ENCODE measurements around the gene FOXO3. TPM values are rescaled to one million over a fixed set of nuclear protein-coding genes. Genes with fewer than 3 reads are reported as not detected.

FOXO3 gene
- polyA plus RNA-seq, 1 donor (not counting 4 experiments of a cell fraction or from before 2014, with no cell fraction given): 17.6 TPM

GRCh38 chr6:108558372-108559096, 2.2 kb upstream of the FOXO3 start:
- Histone ChIP-seq H3K79me2 (ENCODE audit: control insufficient read depth, insufficient read depth, low read length) (peaks cover 19% of the 10 kb centered on the region), H3K27ac (ENCODE audit: control insufficient read depth, insufficient read depth, low read length) (peak overlapping the region; percentile 89), H3K27me3 (ENCODE audit: control insufficient read depth, extremely low read depth, insufficient read depth, low read length) (no peaks in the 10 kb centered on the region), H3K9ac (ENCODE audit: control insufficient read depth, extremely low read depth, insufficient read depth, low read length) (peak overlapping the region; percentile 93), H3K4me1 (ENCODE audit: control insufficient read depth, extremely low read depth, insufficient read depth, low read length) (peaks cover 30% of the 10 kb centered on the region), H2AFZ (ENCODE audit: control insufficient read depth, low read length) (peak overlapping the region; percentile 89), H3K9me1 (ENCODE audit: control insufficient read depth, extremely low read depth, insufficient read depth, low read length) (no peaks in the 10 kb centered on the region), H3K9me3 (ENCODE audit: control insufficient read depth, low read depth, low read length) (no peaks in the 10 kb centered on the region), H3K4me3 (ENCODE audit: control insufficient read depth in 2 of 3, extremely low read depth in 1 of 3, insufficient read depth in 2 of 3, low read depth in 1 of 3, low read length in 3 of 3) (peak overlapping the region; percentile 73 to 95 (median 91)), H3K4me2 (ENCODE audit: control insufficient read depth, extremely low read depth, insufficient read depth, low read depth, low read length) (peak overlapping the region; percentile 96), H3K36me3 (ENCODE audit: control insufficient read depth in 2 of 2, extremely low read depth in 1 of 2, insufficient read depth in 2 of 2, low read length in 2 of 2) (no peaks in the 10 kb centered on the region), H4K20me1 (ENCODE audit: control insufficient read depth, extremely low read depth, insufficient read depth, low read length) (peaks cover 3% of the 10 kb centered on the region)
- peak; percentile 92 for DNase-seq (ENCODE audit: low read depth, low spot score)
- FAIRE-seq: no peak
- dilution Hi-C loops (cut with MboI; ENCODE audit: extremely low pct_ligation_motif_present, low sequenced_read_pairs): no loop called here
- no peak for TF ChIP-seq CTCF (optimal IDR thresholded peaks at IDR 0.05 in 1 of 3, IDR thresholded peaks at IDR 0.05 in 1 of 3, conservative IDR thresholded peaks at IDR 0.05 in 1 of 3; ENCODE audit: extremely low read depth in 1 of 3, insufficient read depth in 2 of 3, low read length in 3 of 3)
- no peak for TF ChIP-seq EZH2 (IDR thresholded peaks at IDR 0.05; ENCODE audit: low read length)

- Histone ChIP-seq H3K27me3 (ENCODE audit: control insufficient read depth, extremely low read depth, insufficient read depth, low read length) (no peaks in the 10 kb centered on the region), H3K4me1 (ENCODE audit: control insufficient read depth, extremely low read depth, insufficient read depth, low read length) (peaks cover 34% of the 10 kb centered on the region), H2AFZ (ENCODE audit: control insufficient read depth, low read length) (peak overlapping the region; percentile 89), H3K9ac (ENCODE audit: control insufficient read depth, extremely low read depth, insufficient read depth, low read length) (peak overlapping the region; percentile 92), H3K4me2 (ENCODE audit: control insufficient read depth, extremely low read depth, insufficient read depth, low read depth, low read length) (peak overlapping the region; percentile 96), H3K9me3 (ENCODE audit: control insufficient read depth, low read depth, low read length) (no peaks in the 10 kb centered on the region), H3K27ac (ENCODE audit: control insufficient read depth, insufficient read depth, low read length) (peak overlapping the region; percentile 89), H3K79me2 (ENCODE audit: control insufficient read depth, insufficient read depth, low read length) (peaks cover 21% of the 10 kb centered on the region), H3K36me3 (ENCODE audit: control insufficient read depth in 2 of 2, extremely low read depth in 1 of 2, insufficient read depth in 2 of 2, low read length in 2 of 2) (no peaks in the 10 kb centered on the region), H4K20me1 (ENCODE audit: control insufficient read depth, extremely low read depth, insufficient read depth, low read length) (peaks cover 3% of the 10 kb centered on the region), H3K4me3 (ENCODE audit: control insufficient read depth in 2 of 3, extremely low read depth in 1 of 3, insufficient read depth in 2 of 3, low read depth in 1 of 3, low read length in 3 of 3) (peak overlapping the region; percentile 73 to 95 (median 91)), H3K9me1 (ENCODE audit: control insufficient read depth, extremely low read depth, insufficient read depth, low read length) (no peaks in the 10 kb centered on the region)
- TF ChIP-seq CTCF (optimal IDR thresholded peaks at IDR 0.05 in 1 of 3, IDR thresholded peaks at IDR 0.05 in 1 of 3, conservative IDR thresholded peaks at IDR 0.05 in 1 of 3; ENCODE audit: extremely low read depth in 1 of 3, insufficient read depth in 2 of 3, low read length in 3 of 3): no peak
- no peak for TF ChIP-seq EZH2 (IDR thresholded peaks at IDR 0.05; ENCODE audit: low read length)
- FAIRE-seq: no peak
- DNase-seq (ENCODE audit: low read depth, low spot score): no peak
- dilution Hi-C loops (cut with MboI; ENCODE audit: extremely low pct_ligation_motif_present, low sequenced_read_pairs): no loop called here
Observed at GRCh38 chr6:108559097-108559883, 1.4 kb upstream of the FOXO3 start.
